Heart left ventricle (tissue), 16 donors: ENCODE data around the gene COP1. TPM values are rescaled to one million over a fixed set of nuclear protein-coding genes. Genes with fewer than 3 reads are reported as not detected.

ENCODE experiments used
- ATAC-seq, 4 donors: fragments of 200-7000 bp; cut with Tn5 transposase; one replicate each; pipeline ENCODE4 v1.9.1; 2020 to 2022; ENCODE audit warnings: moderate library complexity in 4 of 4, mild to moderate bottlenecking in 3 of 4, moderate number of reproducible peaks in 1 of 4
- DNase-seq, 5 donors: peaks; one replicate each; pipeline ENCODE4 v3.0.0-alpha.2; 2020
- H3K27ac ChIP-seq, 12 donors: fragments of 200-600 bp; sonication (generic) in 4 of 12; one replicate each; pipeline versions ENCODE4 v1.5.0 to v1.8.0; 2016 to 2022; ENCODE audit warnings: mild to moderate bottlenecking in 2 of 12
- H3K27me3 ChIP-seq, 9 donors: fragments of 200-600 bp; sonication (generic) in 2 of 9; one replicate each; pipeline versions ENCODE4 v1.5.1 to v1.8.0; 2016 to 2022; ENCODE audit warnings: mild to moderate bottlenecking in 3 of 9
- H3K36me3 ChIP-seq, 9 donors: fragments of 200-600 bp; sonication (generic) in 2 of 9; one replicate each; pipeline versions ENCODE4 v1.5.0 to v1.8.0; 2018 to 2022; ENCODE audit warnings: mild to moderate bottlenecking in 2 of 9
- H3K4me1 ChIP-seq, 12 donors: fragments of 200-600 bp; sonication (generic) in 4 of 12; one replicate each; pipeline versions ENCODE4 v1.5.0 to v1.8.0; 2016 to 2022; ENCODE audit warnings: mild to moderate bottlenecking in 3 of 12
- H3K4me3 ChIP-seq, 12 donors: fragments of 200-600 bp; sonication (generic) in 4 of 12; one replicate each; pipeline versions ENCODE4 v1.5.0 to v1.8.0; 2017 to 2022; ENCODE audit warnings: mild to moderate bottlenecking in 9 of 12, moderate library complexity in 4 of 12
- H3K9me3 ChIP-seq, 12 donors: fragments of 200-600 bp; sonication (generic) in 4 of 12; one replicate each; pipeline versions ENCODE4 v1.5.0 to v1.8.0; 2016 to 2022; ENCODE audit warnings: mild to moderate bottlenecking in 1 of 12
- POLR2A ChIP-seq, 2 donors: fragments of 450-650 bp; IDR thresholded peaks; one replicate each; pipeline ENCODE4 v1.6.1; 2017; ENCODE audit warnings: antibody characterized with exemption in 2 of 2, mild to moderate bottlenecking in 2 of 2, moderate library complexity in 2 of 2
- WGBS, 4 donors: extraction: QIAGEN DNeasy Blood & Tissue Kit in 2 of 4; methylation state at CpG; one replicate each; pipeline versions ENCODE4 v1.1.5 to v1.1.7; 2013 to 2018; 5-methylcytosine and 5-hydroxymethylcytosine counted together
- intact Hi-C, 10 donors: fragments of 100-400 bp; cut with DNase I; formaldehyde crosslinking; loops; one replicate each; pipeline versions ENCODE4 v1.11.1 to v1.14.2; 2022
- polyA plus RNA-seq, 2 donors: library from polyadenylated mRNA; stranded (reverse); fragments of 200-250 nt; gene quantifications; one replicate each; pipeline ENCODE4 v1.2.3, GENCODE V29; 2013
- total RNA-seq, 9 donors: library from RNA; depleted of rRNA in 2 of 9; stranded (reverse); fragments of >200 nt in 2 of 9; fragmentation: NEBNext Ultra II Directional in 3 of 9; extraction: Animal tissue kit (Norgen Biotek cat#: 25700) in 3 of 9; gene quantifications; one replicate each; pipeline versions ENCODE4 v1.1.0 to v1.2.4, GENCODE V29; 2016 to 2023
- TF ChIP-seq, protein P1 (sequence below), 12 donors: fragments of 200-600 bp; sonication (generic) in 4 of 12; IDR thresholded peaks; one replicate each; pipeline versions ENCODE4 v1.5.0 to v1.8.0; 2018 to 2022; ENCODE audit warnings: antibody characterized with exemption in 12 of 12, mild to moderate bottlenecking in 5 of 12
- donor health status: ischemic (EF 13 %, LVEDD 7.1; RV severe dilation, severe dysfunction).
- donor health status: healthy with polysubstance abuse.
- donor health status: DM: no; HTN: yes; CAD: no.
- donor health status: DM: no; HTN: no; CAD: no.
- donor health status: ischemic (EF 25% LVEDD 6.9; RV normal size, moderate dysfunction).
- donor health status: ischemic (EF 25% LVEDD 5.7; RV mildly dilated, moderate dysfunction).
- donor health status: healthy.
- donor health status: DM: yes; HTN: yes; CAD: no.
- donor health status: ischemic (EF 35%, LVEDD 5.7; RV mildly dilated, moderate dysfunction).
- donor health status: nonischemic (EF 11% LVEDD 7.7; RV severe dilation, severe dysfunction).
- donor health status: DM: yes; HTN: yes; CAD: no.
- donor health status: PGD.
- donor health status: ischemic (EF 29% LVEDD 5.4; RV normal size, mild dysfunction).
- donor health status: nonischemic (EF 23%, LVEDD 6.1; RV moderate dilation, normal function).

Gene COP1
- total and polyA plus RNA-seq, 11 donors: 19.9 to 31.7 (median 23.1) TPM

DNA sequence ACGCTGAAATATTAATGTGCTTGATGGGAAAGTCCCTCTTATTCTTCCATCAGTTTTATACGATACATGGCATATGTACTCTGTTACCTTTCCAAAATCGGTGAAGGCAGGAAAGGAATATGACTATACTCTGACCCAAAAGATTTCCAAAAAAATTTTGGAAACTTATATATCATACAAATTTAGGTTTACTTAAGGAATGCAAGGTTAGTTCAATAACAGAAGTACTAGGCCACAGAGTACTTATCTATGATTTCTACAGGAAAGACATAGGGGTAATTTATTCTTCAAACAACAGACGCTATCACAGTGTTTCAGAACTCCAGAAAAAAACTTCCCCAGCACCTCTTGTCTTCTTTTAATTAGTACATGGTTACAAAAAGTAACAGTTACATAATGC is 84.8 kb downstream of the COP1 start:
- intact Hi-C loops: no loop called here
- DNase-seq: no peak
- no peak overlapping the region for H3K4me3 ChIP-seq
- H3K27ac ChIP-seq: no peak overlapping the region
- TF ChIP-seq, protein P1, sequence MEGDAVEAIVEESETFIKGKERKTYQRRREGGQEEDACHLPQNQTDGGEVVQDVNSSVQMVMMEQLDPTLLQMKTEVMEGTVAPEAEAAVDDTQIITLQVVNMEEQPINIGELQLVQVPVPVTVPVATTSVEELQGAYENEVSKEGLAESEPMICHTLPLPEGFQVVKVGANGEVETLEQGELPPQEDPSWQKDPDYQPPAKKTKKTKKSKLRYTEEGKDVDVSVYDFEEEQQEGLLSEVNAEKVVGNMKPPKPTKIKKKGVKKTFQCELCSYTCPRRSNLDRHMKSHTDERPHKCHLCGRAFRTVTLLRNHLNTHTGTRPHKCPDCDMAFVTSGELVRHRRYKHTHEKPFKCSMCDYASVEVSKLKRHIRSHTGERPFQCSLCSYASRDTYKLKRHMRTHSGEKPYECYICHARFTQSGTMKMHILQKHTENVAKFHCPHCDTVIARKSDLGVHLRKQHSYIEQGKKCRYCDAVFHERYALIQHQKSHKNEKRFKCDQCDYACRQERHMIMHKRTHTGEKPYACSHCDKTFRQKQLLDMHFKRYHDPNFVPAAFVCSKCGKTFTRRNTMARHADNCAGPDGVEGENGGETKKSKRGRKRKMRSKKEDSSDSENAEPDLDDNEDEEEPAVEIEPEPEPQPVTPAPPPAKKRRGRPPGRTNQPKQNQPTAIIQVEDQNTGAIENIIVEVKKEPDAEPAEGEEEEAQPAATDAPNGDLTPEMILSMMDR (IDR thresholded peaks at IDR 0.05): no peak
- no peak for TF ChIP-seq POLR2A (IDR thresholded peaks at IDR 0.05)
- WGBS, 4 donors: 95 to 98% (median 98%) methylated on average over 4 of the region's 4 CpGs
- no peak for ATAC-seq
- no peaks in the 10 kb centered on the region for H3K27me3 ChIP-seq
- peaks cover 0 to 23% (median 10%) of the 10 kb centered on the region in 12 donors for H3K9me3 ChIP-seq
- no peaks in the 10 kb centered on the region for H3K4me1 ChIP-seq
- H3K36me3 ChIP-seq: peaks cover 0 to 13% (median 4%) of the 10 kb centered on the region in 9 donors

DNA sequence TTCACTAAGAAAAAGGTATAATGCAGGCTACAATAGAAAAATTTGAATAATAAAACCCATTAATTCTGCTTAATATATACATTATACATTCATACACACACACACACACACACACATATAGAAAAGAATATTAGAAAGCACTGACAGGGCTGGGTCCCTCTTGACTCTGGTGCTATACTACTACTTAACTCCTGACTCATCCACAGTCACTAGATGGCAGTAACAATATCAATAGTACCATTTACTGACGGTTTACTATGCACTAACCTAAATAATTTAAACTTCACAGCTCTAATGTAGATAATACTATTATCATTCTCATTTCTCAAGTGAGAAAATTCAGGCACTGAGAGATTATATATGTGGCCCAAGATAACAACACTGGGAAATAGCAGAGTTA is 87.5 kb downstream of the COP1 start:
- no peak overlapping the region for H3K4me3 ChIP-seq
- H3K27me3 ChIP-seq: no peaks in the 10 kb centered on the region
- no peak for ATAC-seq
- H3K4me1 ChIP-seq: no peaks in the 10 kb centered on the region
- H3K27ac ChIP-seq: no peak overlapping the region
- peaks cover 0 to 23% (median 10%) of the 10 kb centered on the region in 12 donors for H3K9me3 ChIP-seq
- intact Hi-C loops: no loop called here
- H3K36me3 ChIP-seq: peaks cover 0 to 22% (median 15%) of the 10 kb centered on the region in 9 donors
- WGBS, 4 donors: 61 to 88% (median 70%) methylated on average over 1 of the region's 1 CpG
- TF ChIP-seq POLR2A (IDR thresholded peaks at IDR 0.05): no peak
- TF ChIP-seq, protein P1 (IDR thresholded peaks at IDR 0.05): peak in 2 of 12 donors; percentile 10 to 20
- DNase-seq: no peak

DNA sequence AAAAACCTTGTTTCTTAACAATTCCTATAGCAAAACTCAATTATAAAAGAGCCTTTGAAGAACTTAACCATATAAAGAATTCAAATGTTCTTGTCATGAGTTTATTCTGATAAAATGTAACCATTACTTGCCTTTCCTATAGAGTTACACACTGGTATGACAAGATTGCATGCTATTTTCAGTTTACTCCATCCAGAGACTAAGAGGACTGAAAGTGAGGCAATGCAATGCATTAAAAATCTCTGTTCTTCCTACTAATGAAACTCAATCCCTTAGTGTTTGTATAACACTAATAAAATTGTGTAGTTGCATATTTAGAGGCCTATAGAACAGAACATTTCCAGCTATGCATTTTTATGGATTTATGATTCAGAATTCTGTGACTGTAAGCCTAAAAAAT is 88.1 kb downstream of the COP1 start:
- no peak overlapping the region for H3K4me3 ChIP-seq
- ATAC-seq (no peak), DNase-seq (no peak)
- no peak for TF ChIP-seq POLR2A (IDR thresholded peaks at IDR 0.05)
- TF ChIP-seq, protein P1 (IDR thresholded peaks at IDR 0.05): no peak
- H3K36me3 ChIP-seq: peaks cover 0 to 24% (median 17%) of the 10 kb centered on the region in 9 donors
- no peaks in the 10 kb centered on the region for H3K27me3 ChIP-seq
- no peaks in the 10 kb centered on the region for H3K4me1 ChIP-seq
- intact Hi-C loops: no loop called here
- no peak overlapping the region for H3K27ac ChIP-seq
- peaks cover 0 to 22% (median 10%) of the 10 kb centered on the region in 12 donors for H3K9me3 ChIP-seq

DNA sequence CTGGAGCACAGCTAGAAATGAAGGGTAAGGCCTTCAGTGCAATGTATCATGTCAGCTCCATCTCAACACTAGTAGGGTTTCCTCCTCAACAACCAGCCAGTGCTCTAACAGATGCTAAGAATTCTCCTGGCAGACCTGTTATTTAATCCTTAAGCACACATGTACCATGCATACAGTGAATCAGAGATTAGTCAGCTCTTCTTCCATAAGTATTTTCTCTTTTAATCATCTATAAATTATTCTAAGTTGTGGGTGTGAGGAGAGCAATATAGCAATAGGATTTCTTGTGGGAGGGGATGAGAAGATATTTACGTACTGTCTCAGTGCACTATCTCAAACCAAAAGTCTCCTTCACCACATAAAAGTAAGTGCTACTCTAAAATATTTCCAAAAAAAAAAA is 95.3 kb downstream of the COP1 start:
- Histone ChIP-seq H3K27ac (no peak overlapping the region), H3K4me3 (no peak overlapping the region), H3K36me3 (peaks cover 0 to 46% (median 18%) of the 10 kb centered on the region in 9 donors), H3K9me3 (no peaks in the 10 kb centered on the region), H3K4me1 (peaks cover 0 to 10% (median 2%) of the 10 kb centered on the region in 12 donors), H3K27me3 (no peaks in the 10 kb centered on the region)
- WGBS, 4 donors: 97 to 100% (median 98%) methylated on average over 1 of the region's 1 CpG
- DNase-seq (no peak), ATAC-seq (no peak)
- no peak for TF ChIP-seq POLR2A (IDR thresholded peaks at IDR 0.05)
- TF ChIP-seq, protein P1 (IDR thresholded peaks at IDR 0.05): no peak
- intact Hi-C loops: no loop called here
